ENCODE measurements around the gene GDPD2. TPM values are rescaled to one million over a fixed set of nuclear protein-coding genes. Genes with fewer than 3 reads are reported as not detected.
"Not testable (repeated sequence)": the region's sequence is repeated elsewhere in the genome, so short reads cannot be mapped to it uniquely, and the experiment has no call there.

GDPD2 gene
- total RNA-seq (2021), result 0.44 TPM in 1 of 2 replicates, not detected in the other
- percentile 33 among the genes with signal in this experiment for Bru-seq, nascent RNA
- BruChase-seq, experiment 1, labeled RNA remaining after a 2-hour chase, result percentile 16 among the genes with signal in this experiment
- BruChase-seq, experiment 2, labeled RNA remaining after a 6-hour chase, result percentile 20 among the genes with signal in this experiment
- long read RNA-seq, result 0 reads

GRCh38 chrX:70422851-70423341 is at the start of gene GDPD2:
Gene GDPD2, plus strand, starts transcription at chrX:70423314. Its CDS starts 1,671 bp downstream, at chrX:70424985.
- Histone ChIP-seq H3K79me2 (ENCODE audit: low read depth) (no peaks in the 10 kb centered on the region), H3K4me1 (replicated peaks; ENCODE audit: insufficient read depth) (no peaks in the 10 kb centered on the region), H3K4me2 (no peak within 1 kb of the TSS), H3K9me3 (ENCODE audit: insufficient read depth, low read depth) (no peaks in the 10 kb centered on the region), H3K27me3 (ENCODE audit: insufficient read depth, low read depth) (no peaks in the 10 kb centered on the region), H3F3A (ENCODE audit: insufficient read depth, low read depth) (no peaks in the 10 kb centered on the region), H3K9me2 (ENCODE audit: insufficient read depth) (no peaks in the 10 kb centered on the region), H4K20me1 (ENCODE audit: insufficient read depth) (no peaks in the 10 kb centered on the region), H3K27ac (no peak within 1 kb of the TSS), H2AFZ (no peak within 1 kb of the TSS), H3K4me3 (no peak within 1 kb of the TSS), H3K36me3 (ENCODE audit: low read depth) (no peaks in the 10 kb centered on the region)
- TF ChIP-seq, protein P1, sequence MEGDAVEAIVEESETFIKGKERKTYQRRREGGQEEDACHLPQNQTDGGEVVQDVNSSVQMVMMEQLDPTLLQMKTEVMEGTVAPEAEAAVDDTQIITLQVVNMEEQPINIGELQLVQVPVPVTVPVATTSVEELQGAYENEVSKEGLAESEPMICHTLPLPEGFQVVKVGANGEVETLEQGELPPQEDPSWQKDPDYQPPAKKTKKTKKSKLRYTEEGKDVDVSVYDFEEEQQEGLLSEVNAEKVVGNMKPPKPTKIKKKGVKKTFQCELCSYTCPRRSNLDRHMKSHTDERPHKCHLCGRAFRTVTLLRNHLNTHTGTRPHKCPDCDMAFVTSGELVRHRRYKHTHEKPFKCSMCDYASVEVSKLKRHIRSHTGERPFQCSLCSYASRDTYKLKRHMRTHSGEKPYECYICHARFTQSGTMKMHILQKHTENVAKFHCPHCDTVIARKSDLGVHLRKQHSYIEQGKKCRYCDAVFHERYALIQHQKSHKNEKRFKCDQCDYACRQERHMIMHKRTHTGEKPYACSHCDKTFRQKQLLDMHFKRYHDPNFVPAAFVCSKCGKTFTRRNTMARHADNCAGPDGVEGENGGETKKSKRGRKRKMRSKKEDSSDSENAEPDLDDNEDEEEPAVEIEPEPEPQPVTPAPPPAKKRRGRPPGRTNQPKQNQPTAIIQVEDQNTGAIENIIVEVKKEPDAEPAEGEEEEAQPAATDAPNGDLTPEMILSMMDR (conservative IDR thresholded peaks at IDR 0.05), result peak; percentile 49; the same call in 1 of the 2 replicates
- TF ChIP-seq EZH2 (IDR thresholded peaks at IDR 0.05; ENCODE audit: low read depth), result no peak
- BruUV-seq (replicated peaks), result no TSS peak
- ChIA-PET POLR2A (ENCODE audit: unreplicated experiment) (interaction anchor here (0.5 to 0.6 kb wide), 2 partner anchors 321 to 791 kb away, joined by 3 to 6 read pairs; no protein-coding TSS in a partner anchor), CTCF (interaction anchor here (0.7 to 1.4 kb wide), 2 partner anchors 29 to 242 kb away, joined by 4 to 8 read pairs; no protein-coding TSS in a partner anchor)
- peak in 1 of 2 experiments; percentile 31 for DNase-seq
- intact Hi-C loops (cut with micrococcal nuclease; ENCODE audit: unreplicated experiment), result no loop called here

- H4K20me1 ChIP-seq (ENCODE audit: insufficient read depth), result no peaks in the 10 kb centered on the region
- no peaks in the 10 kb centered on the region for H3K4me1 ChIP-seq (replicated peaks; ENCODE audit: insufficient read depth)
- no peak overlapping the region for H2AFZ ChIP-seq
- no peak overlapping the region for H3K4me2 ChIP-seq
- H3K4me3 ChIP-seq, result no peak overlapping the region
- no peaks in the 10 kb centered on the region for H3K27me3 ChIP-seq (ENCODE audit: insufficient read depth, low read depth)
- TF ChIP-seq, protein P1 (conservative IDR thresholded peaks at IDR 0.05), result no peak
- TF ChIP-seq EZH2 (IDR thresholded peaks at IDR 0.05; ENCODE audit: low read depth), result no peak
- no peaks in the 10 kb centered on the region for H3K36me3 ChIP-seq (ENCODE audit: low read depth)
- intact Hi-C loops (cut with micrococcal nuclease; ENCODE audit: unreplicated experiment), result no loop called here
- no peaks in the 10 kb centered on the region for H3F3A ChIP-seq (ENCODE audit: insufficient read depth, low read depth)
- no peaks in the 10 kb centered on the region for H3K9me3 ChIP-seq (ENCODE audit: insufficient read depth, low read depth)
- BruUV-seq (replicated peaks), result no TSS peak
- H3K9me2 ChIP-seq (ENCODE audit: insufficient read depth), result no peaks in the 10 kb centered on the region
- H3K79me2 ChIP-seq (ENCODE audit: low read depth), result no peaks in the 10 kb centered on the region
- DNase-seq, result no peak
- POLR2A ChIA-PET (ENCODE audit: unreplicated experiment), result no interaction called here
- CTCF ChIA-PET, result no interaction called here
- no peak overlapping the region for H3K27ac ChIP-seq
Measured at GRCh38 chrX:70386235-70386634, 36.9 kb upstream of the GDPD2 start.

DNA sequence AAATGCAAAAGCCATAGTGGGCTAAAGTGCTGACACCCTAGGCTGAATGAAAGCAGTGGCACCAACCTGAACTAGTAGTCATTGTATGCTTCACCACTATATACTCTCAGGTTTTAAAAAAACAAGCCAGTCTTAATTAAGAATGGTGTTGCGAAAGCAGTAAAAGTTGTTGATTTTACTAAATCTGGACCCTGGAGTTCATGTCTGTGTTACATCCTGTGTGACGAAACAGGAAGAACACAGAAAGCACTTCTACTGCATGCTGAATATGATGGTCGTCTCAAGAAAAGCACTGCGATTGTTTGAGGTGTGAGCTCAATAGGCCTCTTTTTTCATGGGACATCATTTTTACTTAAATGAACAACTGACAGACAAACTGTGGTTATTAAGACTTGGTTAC is 24.2 kb upstream of the GDPD2 start:
- intact Hi-C loops (cut with micrococcal nuclease; ENCODE audit: unreplicated experiment), result loop anchor here (10.0 kb wide), 1 partner anchor 104 kb away; the partner anchor contains the start of gene KIF4A
- H3K27me3 ChIP-seq (ENCODE audit: insufficient read depth, low read depth), result no peaks in the 10 kb centered on the region
- no peak overlapping the region for H2AFZ ChIP-seq
- no peaks in the 10 kb centered on the region for H3K4me1 ChIP-seq (replicated peaks; ENCODE audit: insufficient read depth)
- H3F3A ChIP-seq (ENCODE audit: insufficient read depth, low read depth), result no peaks in the 10 kb centered on the region
- no TSS peak for BruUV-seq (replicated peaks)
- H4K20me1 ChIP-seq (ENCODE audit: insufficient read depth), result no peaks in the 10 kb centered on the region
- CTCF ChIA-PET, result no interaction called here
- TF ChIP-seq, protein P1 (conservative IDR thresholded peaks at IDR 0.05), result no peak
- no peak for TF ChIP-seq EZH2 (IDR thresholded peaks at IDR 0.05; ENCODE audit: low read depth)
- POLR2A ChIA-PET (ENCODE audit: unreplicated experiment), result no interaction called here
- H3K27ac ChIP-seq, result no peak overlapping the region
- H3K9me3 ChIP-seq (ENCODE audit: insufficient read depth, low read depth), result no peaks in the 10 kb centered on the region
- DNase-seq, result no peak
- no peaks in the 10 kb centered on the region for H3K79me2 ChIP-seq (ENCODE audit: low read depth)
- H3K4me2 ChIP-seq, result no peak overlapping the region
- H3K36me3 ChIP-seq (ENCODE audit: low read depth), result no peaks in the 10 kb centered on the region
- H3K4me3 ChIP-seq, result no peak overlapping the region
- H3K9me2 ChIP-seq (ENCODE audit: insufficient read depth), result no peaks in the 10 kb centered on the region

GRCh38 chrX:70400181-70400580 is 22.9 kb upstream of the GDPD2 start:
- intact Hi-C loops (cut with micrococcal nuclease; ENCODE audit: unreplicated experiment); CTCF ChIA-PET: not testable (repeated sequence)

More at GRCh38 chrX:70400181-70400580, 22.9 kb upstream of the GDPD2 start:
- H4K20me1 ChIP-seq (ENCODE audit: insufficient read depth); POLR2A ChIA-PET (ENCODE audit: unreplicated experiment); H2AFZ ChIP-seq; H3K4me2 ChIP-seq; H3K4me1 ChIP-seq (replicated peaks; ENCODE audit: insufficient read depth); BruUV-seq (replicated peaks); H3K4me3 ChIP-seq; H3K9me2 ChIP-seq (ENCODE audit: insufficient read depth); H3K36me3 ChIP-seq (ENCODE audit: low read depth); H3K79me2 ChIP-seq (ENCODE audit: low read depth); DNase-seq; H3K27ac ChIP-seq; H3F3A ChIP-seq (ENCODE audit: insufficient read depth, low read depth); H3K9me3 ChIP-seq (ENCODE audit: insufficient read depth, low read depth); H3K27me3 ChIP-seq (ENCODE audit: insufficient read depth, low read depth): not testable (repeated sequence)

Data from PC-9 (cell line).